ENCODE data around the gene RSRC2. TPM values are rescaled to one million over a fixed set of nuclear protein-coding genes. Genes with fewer than 3 reads are reported as not detected.
"Not testable (repeated sequence)": the region's sequence is repeated elsewhere in the genome, so short reads cannot be mapped to it uniquely, and the experiment has no call there.

The RSRC2 gene
- polyA plus RNA-seq, 6 donors from 2014 or later, result 9.4 to 63.8 (median 30.3) TPM

DNA sequence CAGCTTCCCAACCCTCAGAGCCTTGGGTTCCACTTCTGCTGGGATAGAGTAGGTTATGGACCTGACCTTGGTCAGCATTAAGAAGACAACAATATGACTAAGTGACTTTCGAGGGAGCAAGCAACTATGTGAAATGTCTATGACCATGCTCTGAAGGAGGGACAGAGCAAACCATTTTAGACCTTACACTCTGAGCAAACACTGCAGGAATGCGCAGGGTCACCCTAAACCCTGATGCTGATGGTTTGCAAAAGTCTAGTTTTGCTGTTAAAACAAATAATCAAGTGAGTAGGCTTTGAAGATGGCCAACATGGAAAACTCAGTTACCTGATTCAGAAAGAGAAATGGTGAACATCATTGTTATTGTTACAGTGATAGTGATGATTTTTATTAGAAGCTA lies 34.7 kb downstream of the RSRC2 start:
- Mint-ChIP-seq H3K4me3 (no peak overlapping the region), H3K4me1 (peaks cover 0 to 30% (median 19%) of the 10 kb centered on the region in 3 donors), H3K9me3 (no peaks in the 10 kb centered on the region), H3K36me3 (peaks cover 17 to 22% of the 10 kb centered on the region in 2 donors), H3K27me3 (no peaks in the 10 kb centered on the region), H3K27ac (no peak overlapping the region)
- DNase-seq, result no peak
- no peak for ATAC-seq (ENCODE audit: low read depth in 2 of 2)

DNA sequence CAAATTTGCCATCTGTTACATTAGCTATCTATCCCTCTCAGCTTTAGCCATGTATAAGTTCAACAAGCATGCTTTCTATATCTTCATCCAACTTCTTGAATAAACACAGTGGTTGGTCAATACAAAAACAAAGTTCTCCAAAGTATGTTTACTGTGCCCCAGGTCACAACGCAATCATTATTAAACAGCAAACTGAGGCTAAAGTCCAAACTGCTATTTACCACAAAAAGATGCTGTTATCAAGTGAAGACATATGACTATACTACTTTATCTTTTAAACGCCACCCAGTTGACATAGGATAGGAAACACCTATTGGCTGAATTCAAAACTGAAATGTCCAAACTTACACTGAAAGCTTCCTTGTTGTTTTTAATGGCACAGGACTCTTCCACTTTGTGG lies 37.7 kb downstream of the RSRC2 start:
- no peak for ATAC-seq (ENCODE audit: low read depth in 2 of 2)
- no peak for DNase-seq
- Mint-ChIP-seq H3K36me3 (peaks cover 21 to 42% of the 10 kb centered on the region in 2 donors), H3K4me3 (no peak overlapping the region), H3K27ac (no peak overlapping the region), H3K9me3 (no peaks in the 10 kb centered on the region), H3K4me1 (peaks cover 8 to 14% (median 8%) of the 10 kb centered on the region in 3 donors), H3K27me3 (no peaks in the 10 kb centered on the region)

DNA sequence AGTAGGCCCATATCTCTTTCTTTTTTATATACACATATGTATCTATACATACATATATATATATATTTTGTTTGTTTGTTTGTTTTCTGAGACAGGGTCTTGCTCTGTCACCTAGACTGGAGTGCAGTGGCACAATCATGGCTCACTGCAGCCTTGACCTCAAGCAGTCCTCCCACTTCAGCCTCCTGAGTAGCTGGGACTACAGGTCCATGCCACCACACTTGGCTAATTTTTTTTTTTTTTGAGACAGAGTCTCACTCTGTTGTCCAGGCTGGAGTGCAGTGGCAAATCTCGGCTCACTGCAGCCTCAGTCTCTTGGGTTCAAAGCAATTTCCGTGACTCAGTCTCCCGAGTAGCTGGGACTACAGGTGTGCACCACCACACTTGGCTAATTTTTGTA lies 38.9 kb downstream of the RSRC2 start:
- H3K36me3 Mint-ChIP-seq, result peaks cover 26 to 42% of the 10 kb centered on the region in 2 donors

DNA sequence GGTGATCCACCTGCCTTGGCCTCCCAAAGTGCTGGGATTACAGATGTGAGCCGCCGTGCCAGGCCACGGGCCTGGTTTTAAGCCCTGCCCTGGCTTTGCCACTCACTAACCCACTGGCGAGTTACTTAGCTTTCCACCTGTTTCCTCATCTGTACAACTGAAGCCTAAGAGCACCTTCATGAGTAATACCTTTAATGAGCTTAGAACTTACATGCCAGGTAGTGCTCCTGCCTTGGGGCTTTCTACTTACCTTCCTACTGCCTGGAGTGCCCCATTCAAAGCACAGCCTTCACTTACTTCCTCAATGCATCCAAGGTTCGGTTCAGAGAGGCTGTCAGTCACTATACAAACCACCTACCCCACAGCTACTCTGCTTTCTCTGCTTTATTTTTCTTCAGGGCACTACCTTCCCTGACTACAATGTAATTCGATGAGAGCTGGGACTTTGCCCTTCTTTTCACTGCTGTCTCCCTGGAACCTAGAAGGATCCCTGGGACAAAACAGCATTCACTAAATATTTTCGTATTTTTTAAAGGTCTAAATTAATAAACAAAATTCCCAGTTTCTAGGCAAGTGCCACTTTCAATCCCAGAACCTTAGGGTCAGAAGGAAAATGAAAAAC lies 39.8 kb downstream of the RSRC2 start:
- peaks cover 21 to 42% of the 10 kb centered on the region in 2 donors for H3K36me3 Mint-ChIP-seq
- DNase-seq, result no peak
- no peak for ATAC-seq (ENCODE audit: low read depth in 2 of 2)
- peaks cover 3 to 8% (median 8%) of the 10 kb centered on the region in 3 donors for H3K4me1 Mint-ChIP-seq
- peak overlapping the region in 1 of 6 donors; percentile 43 for H3K27ac Mint-ChIP-seq
- H3K27me3 Mint-ChIP-seq, result no peaks in the 10 kb centered on the region
- no peak overlapping the region for H3K4me3 Mint-ChIP-seq
- H3K9me3 Mint-ChIP-seq, result no peaks in the 10 kb centered on the region

More for the DNA sequence above, 38.9 kb downstream of the RSRC2 start:
- H3K4me1 Mint-ChIP-seq; H3K9me3 Mint-ChIP-seq; DNase-seq; H3K27me3 Mint-ChIP-seq; H3K4me3 Mint-ChIP-seq; ATAC-seq (ENCODE audit: low read depth in 2 of 2); H3K27ac Mint-ChIP-seq: not testable (repeated sequence)

DNA sequence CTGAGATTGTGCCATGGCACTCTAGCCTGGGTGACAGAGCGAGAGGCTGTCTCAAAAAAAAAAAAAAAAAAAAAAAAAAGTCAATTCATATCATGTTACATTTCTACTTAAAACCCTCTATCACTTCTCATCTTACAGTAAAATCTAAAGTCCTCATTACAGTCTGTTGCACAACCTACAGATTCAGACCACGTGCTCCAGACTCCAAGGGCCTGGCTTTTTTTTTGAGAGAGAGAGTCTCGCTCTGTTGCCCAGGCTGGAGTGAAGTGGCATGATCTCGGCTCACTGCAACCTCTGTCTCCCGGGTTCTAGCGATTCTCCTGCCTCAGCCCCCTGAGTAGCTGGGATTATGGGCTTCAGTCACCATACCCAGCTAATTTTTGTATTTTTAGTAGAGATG lies 40.4 kb downstream of the RSRC2 start:
- not testable (repeated sequence) for ATAC-seq (ENCODE audit: low read depth in 2 of 2); H3K27me3 Mint-ChIP-seq; H3K9me3 Mint-ChIP-seq; H3K4me1 Mint-ChIP-seq; H3K4me3 Mint-ChIP-seq; DNase-seq
- H3K36me3 Mint-ChIP-seq, result peaks cover 19 to 42% of the 10 kb centered on the region in 2 donors
- peak overlapping the region in 2 of 6 donors; percentile 34 to 65 for H3K27ac Mint-ChIP-seq

DNA sequence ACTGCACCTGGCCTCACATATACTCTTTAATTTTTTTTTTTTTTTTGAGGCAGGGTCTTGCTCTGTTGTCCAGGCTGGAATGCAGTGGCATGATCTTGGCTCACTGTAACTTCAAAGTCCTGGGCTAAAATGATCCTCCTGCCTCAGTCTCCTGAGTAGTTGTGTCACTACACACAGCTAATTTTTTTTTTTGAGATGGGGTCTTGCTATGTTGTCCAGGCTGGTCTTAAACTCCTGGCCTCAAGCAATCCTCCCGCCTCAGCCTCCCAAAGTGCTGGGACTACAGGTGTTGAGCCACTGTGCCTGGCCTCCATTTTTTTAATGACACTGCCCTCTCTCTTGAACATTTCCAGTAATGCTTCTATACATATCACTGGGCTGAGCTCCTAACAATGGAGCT lies 42.4 kb downstream of the RSRC2 start:
- ATAC-seq (ENCODE audit: low read depth in 2 of 2); H3K4me1 Mint-ChIP-seq; H3K4me3 Mint-ChIP-seq; H3K27me3 Mint-ChIP-seq; H3K9me3 Mint-ChIP-seq; DNase-seq: not testable (repeated sequence)
- peak overlapping the region in 2 of 6 donors; percentile 36 to 95 for H3K27ac Mint-ChIP-seq
- H3K36me3 Mint-ChIP-seq, result peaks cover 26 to 32% of the 10 kb centered on the region in 2 donors

DNA sequence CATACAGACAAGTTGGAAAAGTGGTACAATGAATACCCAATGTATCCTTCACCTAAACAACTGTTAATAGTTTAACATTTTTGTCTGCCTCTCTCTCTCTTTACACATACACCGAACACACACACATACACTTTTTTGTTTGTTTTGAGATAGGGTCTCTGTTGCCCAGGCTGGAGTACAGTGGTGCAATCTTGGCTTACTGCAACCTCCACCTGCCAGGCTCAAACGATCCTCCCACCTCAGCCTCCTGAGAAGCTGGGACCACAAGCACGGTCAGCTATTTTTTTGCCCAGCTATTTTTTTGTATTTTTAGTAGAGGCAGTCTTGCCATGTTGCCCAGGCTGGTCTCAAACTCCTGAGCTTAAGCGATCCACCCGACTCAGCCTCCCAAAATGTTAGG lies 42.8 kb downstream of the RSRC2 start:
- Mint-ChIP-seq H3K4me1 (peaks cover 0 to 8% (median 3%) of the 10 kb centered on the region in 3 donors), H3K9me3 (no peaks in the 10 kb centered on the region), H3K4me3 (no peak overlapping the region), H3K27ac (peak overlapping the region in 2 of 6 donors; percentile 19 to 71), H3K27me3 (no peaks in the 10 kb centered on the region), H3K36me3 (peaks cover 24 to 28% of the 10 kb centered on the region in 2 donors)
- ATAC-seq (ENCODE audit: low read depth in 2 of 2), result no peak
- DNase-seq, result no peak

DNA sequence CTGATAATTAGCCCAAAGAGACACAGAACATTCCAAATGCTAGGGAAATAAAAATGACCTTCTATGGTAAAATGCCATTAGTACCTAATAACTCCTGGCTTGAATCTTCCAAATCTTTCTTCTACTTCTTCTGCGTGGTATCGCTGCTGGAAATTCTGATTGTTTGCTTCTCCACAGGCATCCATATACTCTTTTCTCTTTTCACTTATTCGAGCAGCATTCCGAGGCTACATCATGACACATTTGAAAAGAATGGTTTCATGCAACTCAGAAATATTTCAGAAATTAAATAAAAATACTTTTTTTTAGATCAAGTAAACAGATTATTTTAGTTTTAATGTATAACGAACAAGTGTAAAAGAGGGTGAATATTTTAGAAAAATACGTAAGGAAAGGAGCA lies 44.9 kb downstream of the RSRC2 start:
- no peaks in the 10 kb centered on the region for H3K27me3 Mint-ChIP-seq
- DNase-seq (no peak), ATAC-seq (ENCODE audit: low read depth in 2 of 2) (no peak)
- H3K9me3 Mint-ChIP-seq, result no peaks in the 10 kb centered on the region
- peaks cover 32 to 33% of the 10 kb centered on the region in 2 donors for H3K36me3 Mint-ChIP-seq
- H3K4me1 Mint-ChIP-seq, result peaks cover 0 to 8% (median 0%) of the 10 kb centered on the region in 3 donors
- H3K27ac Mint-ChIP-seq, result no peak overlapping the region
- H3K4me3 Mint-ChIP-seq, result no peak overlapping the region

DNA sequence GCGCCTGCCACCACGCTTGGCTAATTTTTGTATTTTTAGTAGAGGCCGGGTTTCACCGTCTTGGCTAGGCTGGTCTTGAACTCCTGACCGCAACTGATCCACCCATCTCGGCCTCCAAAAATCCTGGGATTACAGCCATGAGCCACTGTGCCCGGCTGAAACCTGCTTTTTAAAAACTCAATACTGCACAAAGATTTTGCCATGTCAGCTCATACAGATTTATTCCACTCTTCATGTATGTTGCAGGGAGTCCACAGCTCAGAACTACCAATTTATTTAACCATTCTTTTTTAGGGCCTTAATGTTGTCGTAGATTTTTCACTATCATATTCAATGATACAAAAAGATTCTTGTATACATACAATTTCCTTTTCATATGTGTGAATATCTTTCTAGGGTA lies 46.0 kb downstream of the RSRC2 start:
- DNase-seq, result no peak
- Mint-ChIP-seq H3K27me3 (no peaks in the 10 kb centered on the region), H3K9me3 (no peaks in the 10 kb centered on the region), H3K27ac (peak overlapping the region in 1 of 6 donors; percentile 41), H3K4me3 (no peak overlapping the region), H3K4me1 (peaks cover 0 to 6% (median 3%) of the 10 kb centered on the region in 3 donors), H3K36me3 (peaks cover 28 to 39% of the 10 kb centered on the region in 2 donors)
- no peak for ATAC-seq (ENCODE audit: low read depth in 2 of 2)

DNA sequence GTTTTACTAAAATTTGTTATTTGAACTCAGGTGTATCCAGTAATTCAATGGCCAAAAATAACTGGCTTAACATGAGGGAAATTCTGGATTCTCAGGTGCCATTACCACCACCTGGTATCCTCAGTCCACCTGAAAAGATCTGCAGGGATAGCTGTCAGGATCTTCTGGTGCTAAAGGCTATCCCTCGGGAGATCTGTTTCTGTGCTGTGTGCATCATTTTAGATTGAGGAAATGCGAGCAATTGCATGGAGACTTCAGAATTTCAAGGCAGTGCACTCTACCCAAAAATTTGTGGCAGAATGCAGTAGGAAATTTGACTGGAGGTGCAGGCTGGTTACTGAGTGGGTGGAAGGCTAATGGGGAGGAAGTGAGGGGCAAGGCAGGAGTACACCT lies 52.4 kb downstream of the RSRC2 start:
- Mint-ChIP-seq H3K4me1 (peaks cover 0 to 9% (median 2%) of the 10 kb centered on the region in 3 donors), H3K9me3 (no peaks in the 10 kb centered on the region), H3K36me3 (peaks cover 21 to 36% of the 10 kb centered on the region in 2 donors), H3K27me3 (no peaks in the 10 kb centered on the region), H3K27ac (peak overlapping the region in 1 of 6 donors; percentile 39), H3K4me3 (no peak overlapping the region)
- ATAC-seq (ENCODE audit: low read depth in 2 of 2) (no peak), DNase-seq (no peak)

DNA sequence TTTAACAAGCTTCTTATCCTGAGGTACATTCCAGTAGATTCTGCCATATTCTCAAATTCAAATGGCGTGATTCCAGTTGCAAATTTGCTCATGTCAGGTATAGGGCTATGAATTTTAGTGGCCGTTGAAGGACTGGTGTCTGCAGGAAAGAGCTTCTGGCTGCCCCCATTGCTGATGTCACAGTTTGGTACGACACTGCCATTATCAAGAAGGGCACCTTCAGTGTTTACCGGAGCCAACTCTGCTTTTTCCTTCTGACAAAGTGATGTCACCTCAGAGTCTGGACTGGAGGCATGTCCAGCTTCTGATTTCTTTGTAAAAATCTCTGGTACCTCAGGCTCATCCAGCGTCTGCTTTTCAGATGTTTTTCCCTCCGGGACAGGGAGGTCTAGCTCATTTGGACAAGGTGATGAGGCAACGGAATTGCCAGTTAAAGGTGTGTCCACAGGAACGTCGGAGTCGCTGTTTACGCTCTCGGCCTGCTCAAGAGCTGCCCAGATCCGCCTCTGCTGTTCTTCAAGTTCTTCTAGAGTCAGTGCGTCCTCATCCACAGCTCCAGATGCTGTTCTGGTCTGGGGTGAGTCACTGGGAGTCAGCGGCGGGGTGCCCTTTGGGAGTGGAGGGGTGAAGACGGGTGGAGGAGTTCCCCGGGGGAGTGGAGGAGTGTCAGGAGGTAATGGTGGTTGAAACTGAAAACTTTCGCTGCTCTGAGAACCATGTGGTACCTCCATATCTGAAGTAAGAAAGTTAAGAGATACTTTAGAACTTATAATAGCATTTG lies 53.0 kb downstream of the RSRC2 start:
- H3K4me1 Mint-ChIP-seq, result peaks cover 0 to 9% (median 2%) of the 10 kb centered on the region in 3 donors
- peak overlapping the region in 1 of 6 donors; percentile 39 for H3K27ac Mint-ChIP-seq
- no peaks in the 10 kb centered on the region for H3K9me3 Mint-ChIP-seq
- no peak overlapping the region for H3K4me3 Mint-ChIP-seq
- ATAC-seq (ENCODE audit: low read depth in 2 of 2) (no peak), DNase-seq (no peak)
- peaks cover 20 to 34% of the 10 kb centered on the region in 2 donors for H3K36me3 Mint-ChIP-seq
- H3K27me3 Mint-ChIP-seq, result no peaks in the 10 kb centered on the region

DNA sequence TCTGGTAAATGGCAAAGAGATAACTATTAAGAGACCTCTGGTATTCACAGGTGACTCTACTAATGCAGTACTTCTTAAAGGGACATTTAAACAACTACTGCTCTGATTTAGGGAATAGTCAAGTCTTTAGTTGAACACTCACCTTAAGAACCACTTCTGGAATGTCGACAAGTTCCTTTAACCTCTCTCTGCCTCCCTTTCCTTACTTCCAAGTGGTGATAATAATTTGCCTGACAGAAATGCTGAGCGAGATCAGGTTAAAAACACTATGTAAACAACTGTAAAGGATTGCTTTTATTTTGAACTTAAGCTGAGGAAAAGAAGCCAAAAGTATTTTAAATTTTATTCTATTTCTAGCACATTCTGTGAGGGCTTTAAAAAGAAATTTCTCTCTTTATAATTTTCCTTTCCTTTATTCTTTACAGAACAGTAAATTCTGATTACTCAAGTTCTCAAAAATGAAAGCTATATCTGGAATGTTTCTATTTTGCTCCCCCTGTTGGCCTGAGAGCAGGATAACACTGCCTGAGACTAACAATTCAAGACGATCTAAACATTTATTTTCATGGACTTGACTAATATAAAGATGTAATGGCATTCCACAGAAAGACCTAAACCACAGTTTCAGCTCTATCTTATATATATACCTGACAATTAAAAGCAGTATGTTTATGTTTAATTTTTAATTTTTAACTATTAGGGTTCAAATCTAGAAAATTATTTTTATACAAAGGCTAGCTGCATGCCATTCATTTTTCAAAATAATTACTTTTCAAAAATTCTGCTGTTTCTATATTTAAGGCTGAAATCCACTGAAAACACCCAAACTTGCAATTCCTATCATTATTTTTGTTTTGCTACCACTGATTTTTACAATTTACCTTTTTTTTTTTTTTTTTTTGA lies 55.2 kb downstream of the RSRC2 start:
- ATAC-seq (ENCODE audit: low read depth in 2 of 2), result peak; percentile 43 to 59
- H3K4me3 Mint-ChIP-seq, result no peak overlapping the region
- peaks cover 0 to 9% (median 2%) of the 10 kb centered on the region in 3 donors for H3K4me1 Mint-ChIP-seq
- H3K27ac Mint-ChIP-seq, result peak overlapping the region in 3 of 6 donors; percentile 20 to 49 (median 24)
- peak; percentile 41 for DNase-seq
- H3K27me3 Mint-ChIP-seq, result no peaks in the 10 kb centered on the region
- peaks cover 8 to 24% of the 10 kb centered on the region in 2 donors for H3K36me3 Mint-ChIP-seq
- H3K9me3 Mint-ChIP-seq, result no peaks in the 10 kb centered on the region

DNA sequence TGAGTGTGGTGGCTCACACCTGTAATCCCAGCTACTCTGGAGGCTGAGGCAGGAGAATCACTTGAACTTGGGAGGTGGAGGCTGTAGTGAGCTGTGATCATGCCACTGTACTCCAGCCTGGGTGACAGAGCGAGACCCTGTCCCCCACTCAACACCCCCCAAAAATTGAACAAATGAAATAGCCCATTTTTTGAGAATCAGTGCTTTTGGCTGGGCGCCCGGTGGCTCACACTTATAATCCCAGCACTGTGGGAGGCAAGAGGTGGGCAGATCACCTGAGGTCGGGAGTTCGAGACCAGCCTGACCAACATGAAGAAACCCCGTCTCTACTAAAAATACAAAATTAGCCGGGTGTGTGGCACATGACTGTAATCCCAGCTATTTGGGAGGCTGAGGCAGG lies 56.2 kb downstream of the RSRC2 start:
- H3K9me3 Mint-ChIP-seq; H3K4me3 Mint-ChIP-seq; H3K27me3 Mint-ChIP-seq; ATAC-seq (ENCODE audit: low read depth in 2 of 2); H3K4me1 Mint-ChIP-seq; H3K27ac Mint-ChIP-seq; DNase-seq: not testable (repeated sequence)
- H3K36me3 Mint-ChIP-seq, result peaks cover 0 to 18% of the 10 kb centered on the region in 2 donors

Measured in naive B cell (primary cell).